Kidney (tissue), 14 donors: Measurements from ENCODE around the gene KNSTRN. TPM values are rescaled to one million over a fixed set of nuclear protein-coding genes. Genes with fewer than 3 reads are reported as not detected.

Experiments
- DNase-seq, 5 donors: peaks; one replicate each; pipeline ENCODE4 v3.0.0-alpha.2; 2013 to 2020
- FAIRE-seq: peaks from 2 replicates; lab custom pipeline; 2012; peaks lifted over from hg19 to GRCh38; lab: Jason Lieb, UNC
- H3K27ac ChIP-seq, 2 donors: one replicate each; pipeline ENCODE4 v1.7.0; 2013; ENCODE audit warnings: low read depth in 2 of 2, low read length in 2 of 2, inconsistent platforms in 1 of 2
- H3K27me3 ChIP-seq: one replicate; pipeline ENCODE4 v1.7.1; 2013; ENCODE audit warnings: low read length, inconsistent platforms; ENCODE audit not compliant: control insufficient read depth, insufficient read depth
- H3K36me3 ChIP-seq, 3 donors: one replicate each; pipeline versions ENCODE4 v1.7.0 to v1.7.1; 2013; ENCODE audit warnings: low read length in 3 of 3, control low read depth in 1 of 3, inconsistent platforms in 1 of 3; ENCODE audit not compliant: insufficient read depth in 3 of 3, control insufficient read depth in 2 of 3
- H3K4me1 ChIP-seq, 3 donors: one replicate each; pipeline versions ENCODE4 v1.7.0 to v1.7.1; 2013; ENCODE audit warnings: low read length in 3 of 3, inconsistent platforms in 1 of 3, low read depth in 1 of 3; ENCODE audit not compliant: control insufficient read depth in 2 of 3, insufficient read depth in 2 of 3
- H3K4me3 ChIP-seq, 3 donors: one replicate each; pipeline versions ENCODE4 v1.7.0 to v1.8.1; 2013; ENCODE audit warnings: low read length in 3 of 3, control low read depth in 1 of 3, inconsistent platforms in 1 of 3
- H3K9ac ChIP-seq, 3 donors: one replicate each; pipeline versions ENCODE4 v1.7.0 to v1.7.1; 2013; ENCODE audit warnings: low read length in 3 of 3, control low read depth in 1 of 3, inconsistent platforms in 1 of 3
- H3K9me3 ChIP-seq, 3 donors: one replicate each; pipeline versions ENCODE4 v1.7.0 to v1.7.1; 2013; ENCODE audit warnings: low read length in 3 of 3, control low read depth in 1 of 3, inconsistent platforms in 1 of 3; ENCODE audit not compliant: control insufficient read depth in 2 of 3, insufficient read depth in 1 of 3
- CTCF ChIP-seq: IDR thresholded peaks from 3 replicates; pipeline ENCODE4 v1.5.1; 2012; ENCODE audit warnings: mild to moderate bottlenecking, moderate library complexity, borderline replicate concordance; ENCODE audit not compliant: insufficient read depth; ENCODE audit errors: extremely low read depth
- intact Hi-C: fragments of 100-400 bp; cut with DNase I; formaldehyde crosslinking; loops from one replicate; pipeline ENCODE4 v1.11.1; 2022
- polyA plus RNA-seq: library from polyadenylated mRNA; stranded (reverse); fragments of 350-450 nt; fragmentation: Illumina TruSeq; extraction: RNeasy Lipid Tissue Mini Kit (QIAGEN cat#74804); gene quantifications from one replicate; pipeline ENCODE4 v1.2.3, GENCODE V29; 2014; ENCODE audit warnings: low read depth, low replicate concordance; ENCODE audit not compliant: insufficient read depth
- total RNA-seq: library from RNA; stranded (reverse); fragmentation: NEBNext Ultra II Directional; extraction: Animal tissue kit (Norgen Biotek cat#: 25700); gene quantifications from one replicate; pipeline ENCODE4 v1.2.1, GENCODE V29; 2021
- donor health status: control.
- donor health status: control.
- donor health status: control.
- donor health status: control.
- donor health status: control.
- donor health status: DM: yes; HTN: yes; CAD: no.
- donor health status: Normal renal cell carcinoma (clear cell type).

Gene KNSTRN
- total and polyA plus RNA-seq, 2 donors from 2014 or later: 5.5 to 7.4 TPM

GRCh38 chr15:40337597-40337996 lies 44.9 kb upstream of the KNSTRN start:
- H3K27me3 ChIP-seq: no peaks in the 10 kb centered on the region
- no peak overlapping the region for H3K27ac ChIP-seq
- no peaks in the 10 kb centered on the region for H3K9me3 ChIP-seq
- no peak for TF ChIP-seq CTCF
- peak overlapping the region in 1 of 3 donors; percentile 34 for H3K9ac ChIP-seq
- DNase-seq (peak in 2 of 5 donors; percentile 62 to 84), FAIRE-seq (no peak)
- H3K36me3 ChIP-seq: no peaks in the 10 kb centered on the region
- H3K4me1 ChIP-seq: peaks cover 0 to 46% (median 18%) of the 10 kb centered on the region in 3 donors
- H3K4me3 ChIP-seq: no peak overlapping the region
- intact Hi-C loops: no loop called here

- H3K9me3 ChIP-seq: no peaks in the 10 kb centered on the region
- H3K9ac ChIP-seq: peak overlapping the region in 1 of 3 donors; percentile 34
- no peaks in the 10 kb centered on the region for H3K36me3 ChIP-seq
- DNase-seq (peak; percentile 77 to 89 (median 86)), FAIRE-seq (no peak)
- intact Hi-C loops: no loop called here
- no peak overlapping the region for H3K4me3 ChIP-seq
- peak; percentile 67 for TF ChIP-seq CTCF
- H3K4me1 ChIP-seq: peaks cover 0 to 46% (median 18%) of the 10 kb centered on the region in 3 donors
- peak overlapping the region in 1 of 2 donors; percentile 32 for H3K27ac ChIP-seq
- H3K27me3 ChIP-seq: no peaks in the 10 kb centered on the region
Measured at GRCh38 chr15:40338041-40338657, 44.4 kb upstream of the KNSTRN start.

GRCh38 chr15:40338921-40339620 lies 43.5 kb upstream of the KNSTRN start:
- no peak for FAIRE-seq

More at GRCh38 chr15:40338921-40339620, 43.5 kb upstream of the KNSTRN start:
- peak overlapping the region in 1 of 3 donors; percentile 77 for H3K9ac ChIP-seq
- intact Hi-C loops: no loop called here
- H3K27me3 ChIP-seq: no peaks in the 10 kb centered on the region
- peaks cover 0 to 41% (median 18%) of the 10 kb centered on the region in 3 donors for H3K4me1 ChIP-seq
- TF ChIP-seq CTCF: no peak
- no peak overlapping the region for H3K4me3 ChIP-seq
- peak overlapping the region; percentile 89 to 96 for H3K27ac ChIP-seq
- DNase-seq: peak in 2 of 5 donors; percentile 20 to 81
- no peaks in the 10 kb centered on the region for H3K9me3 ChIP-seq
- no peaks in the 10 kb centered on the region for H3K36me3 ChIP-seq
